Spinal cord (tissue), 10 donors: Measurements from ENCODE around the gene LSP1. TPM values are rescaled to one million over a fixed set of nuclear protein-coding genes. Genes with fewer than 3 reads are reported as not detected.

Experiments
- DNase-seq, 6 donors: peaks; one replicate each; pipeline versions ENCODE4 v3.0.0 to v3.0.0-alpha.2; 2013 to 2015; ENCODE audit warnings: low spot score in 6 of 6, low read depth in 4 of 6
- H3K27ac ChIP-seq: one replicate; pipeline ENCODE4 v1.5.1; 2013; ENCODE audit warnings: low read depth, low read length, control low read depth
- H3K27me3 ChIP-seq: one replicate; pipeline ENCODE4 v1.6.1; 2013; ENCODE audit warnings: low read length; ENCODE audit not compliant: control insufficient read depth, insufficient read depth
- H3K36me3 ChIP-seq: one replicate; pipeline ENCODE4 v1.6.1; 2013; ENCODE audit warnings: low read length; ENCODE audit not compliant: control insufficient read depth, insufficient read depth
- H3K4me1 ChIP-seq: one replicate; pipeline ENCODE4 v1.6.1; 2013; ENCODE audit warnings: low read length; ENCODE audit not compliant: control insufficient read depth, insufficient read depth
- H3K4me3 ChIP-seq: one replicate; pipeline ENCODE4 v1.5.1; 2013; ENCODE audit warnings: low read depth, low read length, control low read depth
- H3K9me3 ChIP-seq: one replicate; pipeline ENCODE4 v1.6.1; 2013; ENCODE audit warnings: low read length; ENCODE audit not compliant: control insufficient read depth, insufficient read depth
- WGBS: methylation state at CpG from one replicate; pipeline ENCODE4 v1.1.5; 2013; ENCODE audit warnings: missing lambda C conversion rate; ENCODE audit not compliant: insufficient coverage; 5-methylcytosine and 5-hydroxymethylcytosine counted together
- polyA plus RNA-seq, 2 donors: library from polyadenylated mRNA; unstranded; fragments of 120-200 nt; gene quantifications; one replicate each; pipeline ENCODE4 v1.2.1, GENCODE V29; 2013; ENCODE audit not compliant: insufficient read length in 2 of 2
- total RNA-seq, 2 donors: library from RNA; depleted of rRNA in 1 of 2; stranded (reverse); fragments of 120-200 nt in 1 of 2; fragments of >200 nt in 1 of 2; gene quantifications; one replicate each; pipeline versions ENCODE4 v1.2.3 to v1.2.4, GENCODE V29; 2013 to 2014
- donor health status: healthy.

Gene LSP1
- total and polyA plus RNA-seq, 4 donors: 2.1 to 10.6 (median 7.9) TPM

- Histone ChIP-seq H3K27me3 (peaks cover 2% of the 10 kb centered on the region), H3K36me3 (no peaks in the 10 kb centered on the region), H3K4me1 (peaks cover 18% of the 10 kb centered on the region), H3K4me3 (no peak overlapping the region), H3K27ac (no peak overlapping the region), H3K9me3 (no peaks in the 10 kb centered on the region)
- 89% methylated on average over 19 of the region's 19 CpGs for WGBS
- no peak for DNase-seq
Observed at GRCh38 chr11:1841511-1842148, 11.3 kb upstream of the LSP1 start.

DNA sequence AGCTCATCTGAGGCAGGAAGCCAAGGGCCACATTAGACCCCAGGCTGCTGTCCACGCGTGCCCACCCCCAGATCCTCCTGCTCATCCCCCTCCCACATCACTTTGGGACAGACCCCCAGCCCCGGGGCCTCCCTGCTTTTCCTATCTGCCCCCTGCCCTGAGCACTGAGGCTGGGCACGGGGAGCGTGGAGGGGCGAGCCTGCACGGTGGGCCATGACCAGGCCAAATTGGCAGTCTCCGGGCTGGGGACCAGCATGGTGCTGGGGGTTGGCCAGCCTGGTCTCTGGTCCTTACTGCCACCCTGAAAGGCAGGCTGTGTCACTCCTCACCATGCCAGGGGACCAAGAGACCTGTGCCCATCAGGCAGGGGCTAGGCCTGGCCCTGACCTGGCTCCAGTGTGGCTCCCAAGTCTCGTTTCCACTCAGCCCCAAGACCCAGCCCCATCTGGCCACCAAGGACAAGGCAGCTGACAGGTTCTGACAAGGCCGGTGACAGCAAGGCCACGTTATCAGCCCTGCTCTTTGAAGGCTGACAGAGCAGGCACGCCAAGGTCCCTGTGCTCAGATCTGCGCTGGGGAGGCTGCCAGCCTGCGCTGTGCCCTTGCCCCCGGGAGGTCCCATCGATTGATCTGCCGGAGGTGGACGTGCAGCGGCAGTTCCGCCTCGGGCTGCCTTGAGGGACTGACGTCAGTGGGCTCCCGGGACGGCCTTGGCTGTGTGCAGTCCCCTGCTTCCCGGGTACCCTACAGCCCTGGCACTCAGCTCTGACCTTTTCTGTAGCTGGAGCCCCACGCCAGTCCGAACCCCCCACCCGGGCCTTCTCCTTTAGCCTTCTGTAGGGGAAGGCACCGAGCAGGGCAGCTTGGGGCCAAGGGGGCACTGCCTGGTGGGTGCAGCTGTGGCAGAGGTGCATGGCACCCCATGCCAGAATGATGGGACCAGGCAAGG lies 10.5 kb upstream of the LSP1 start:
- Histone ChIP-seq H3K4me3 (no peak overlapping the region), H3K4me1 (peaks cover 16% of the 10 kb centered on the region), H3K27me3 (peaks cover 2% of the 10 kb centered on the region), H3K9me3 (no peaks in the 10 kb centered on the region), H3K27ac (no peak overlapping the region), H3K36me3 (no peaks in the 10 kb centered on the region)
- 82% methylated on average over 28 of the region's 29 CpGs for WGBS
- no peak for DNase-seq

GRCh38 chr11:1843098-1843473 lies 9.8 kb upstream of the LSP1 start:
- Histone ChIP-seq H3K27ac (no peak overlapping the region), H3K9me3 (no peaks in the 10 kb centered on the region), H3K27me3 (peaks cover 2% of the 10 kb centered on the region), H3K36me3 (no peaks in the 10 kb centered on the region), H3K4me1 (peaks cover 10% of the 10 kb centered on the region), H3K4me3 (no peak overlapping the region)
- no peak for DNase-seq
- WGBS: 90% methylated on average over 6 of the region's 11 CpGs

GRCh38 chr11:1843796-1844195 lies 9.1 kb upstream of the LSP1 start:
- Histone ChIP-seq H3K9me3 (no peaks in the 10 kb centered on the region), H3K4me1 (peaks cover 5% of the 10 kb centered on the region), H3K27ac (no peak overlapping the region), H3K27me3 (peaks cover 2% of the 10 kb centered on the region), H3K4me3 (no peak overlapping the region), H3K36me3 (no peaks in the 10 kb centered on the region)
- DNase-seq: no peak
- WGBS: 63% methylated on average over 8 of the region's 8 CpGs

DNA sequence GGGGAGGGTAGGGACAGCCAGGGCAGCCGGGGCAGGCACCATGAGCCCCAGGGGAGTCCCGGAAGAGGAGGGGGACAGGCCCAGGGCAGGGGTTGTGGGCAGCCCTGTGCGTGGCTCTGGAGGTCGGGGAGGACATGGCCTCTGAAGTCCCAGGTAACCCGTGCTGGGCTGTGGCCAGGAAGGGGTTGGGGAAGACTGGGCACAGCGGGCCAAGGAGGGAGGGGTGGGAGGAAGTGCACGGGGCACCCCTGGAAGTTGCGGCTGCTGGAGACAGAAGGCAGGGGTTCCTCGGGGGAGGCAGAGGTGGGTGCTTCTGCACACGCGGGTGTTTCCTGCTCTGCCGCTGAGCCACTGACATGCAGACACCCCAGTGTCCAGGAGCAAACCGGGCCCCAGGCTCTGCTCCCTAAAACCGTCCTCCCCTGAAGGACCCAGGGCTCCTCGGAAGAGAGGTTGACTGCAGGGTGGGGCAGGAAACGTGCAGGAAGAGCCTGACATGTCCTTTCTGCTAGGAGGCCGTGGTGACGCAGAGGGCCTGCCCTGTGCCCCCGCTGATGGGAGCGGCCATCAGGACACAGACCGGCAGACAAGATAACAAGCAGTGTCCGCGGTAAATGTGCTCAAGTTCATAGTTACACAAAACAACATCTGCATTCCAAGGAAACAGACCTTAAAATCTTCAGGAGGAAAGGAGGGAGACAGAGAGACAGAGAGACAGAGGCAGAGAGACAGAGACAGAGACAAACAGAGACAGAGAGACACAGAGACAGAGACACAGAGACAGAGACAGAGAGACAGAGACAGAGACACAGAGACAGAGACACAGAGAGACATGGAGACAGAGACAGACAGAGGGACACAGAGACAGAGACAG lies 8.4 kb upstream of the LSP1 start:
- DNase-seq: no peak
- Histone ChIP-seq H3K27me3 (peaks cover 2% of the 10 kb centered on the region), H3K36me3 (no peaks in the 10 kb centered on the region), H3K4me3 (no peak overlapping the region), H3K4me1 (peaks cover 5% of the 10 kb centered on the region), H3K9me3 (no peaks in the 10 kb centered on the region), H3K27ac (no peak overlapping the region)
- WGBS: 63% methylated on average over 16 of the region's 23 CpGs

DNA sequence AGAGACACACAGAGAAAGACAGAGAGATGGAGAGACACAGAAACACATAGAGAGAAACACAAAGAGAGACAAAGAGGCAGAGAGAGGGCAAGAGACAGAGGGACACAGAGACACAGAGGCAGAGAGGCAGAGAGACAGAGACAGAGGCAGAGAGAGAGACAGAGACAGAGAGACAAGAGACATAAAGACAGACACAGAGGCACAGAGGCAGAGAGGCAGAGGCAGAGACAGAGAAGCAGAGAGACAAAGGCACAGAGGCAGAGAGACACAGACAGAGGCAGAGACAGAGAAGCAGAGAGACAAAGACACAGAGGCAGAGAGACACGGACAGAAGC lies 7.8 kb upstream of the LSP1 start:
- whole genome bisulfite sequencing: 89% methylated on average over 1 of the region's 1 CpG
- Histone ChIP-seq H3K9me3 (no peaks in the 10 kb centered on the region), H3K4me3 (no peak overlapping the region), H3K36me3 (no peaks in the 10 kb centered on the region), H3K27me3 (peaks cover 2% of the 10 kb centered on the region), H3K4me1 (peaks cover 5% of the 10 kb centered on the region), H3K27ac (no peak overlapping the region)
- DNase-seq: no peak

- no peaks in the 10 kb centered on the region for H3K36me3 ChIP-seq
- no peaks in the 10 kb centered on the region for H3K9me3 ChIP-seq
- no peak for DNase-seq
- peaks cover 5% of the 10 kb centered on the region for H3K4me1 ChIP-seq
- 74% methylated on average over 20 of the region's 21 CpGs for WGBS
- no peak overlapping the region for H3K4me3 ChIP-seq
- no peak overlapping the region for H3K27ac ChIP-seq
- H3K27me3 ChIP-seq: peaks cover 2% of the 10 kb centered on the region
Observed at GRCh38 chr11:1845561-1846452, 7.1 kb upstream of the LSP1 start.

GRCh38 chr11:1846453-1846932 lies 6.4 kb upstream of the LSP1 start:
- no peak overlapping the region for H3K27ac ChIP-seq
- peaks cover 5% of the 10 kb centered on the region for H3K4me1 ChIP-seq
- H3K36me3 ChIP-seq: no peaks in the 10 kb centered on the region
- no peak for DNase-seq
- WGBS: 82% methylated on average over 9 of the region's 9 CpGs
- H3K9me3 ChIP-seq: no peaks in the 10 kb centered on the region
- peaks cover 2% of the 10 kb centered on the region for H3K27me3 ChIP-seq
- H3K4me3 ChIP-seq: no peak overlapping the region
